Measurements from ENCODE around the gene AIF1L.

Gene AIF1L

GRCh38 chr9:131096269-131097125, at the start of gene AIF1L:
Gene AIF1L (plus strand): TSS chr9:131096531. CDS start chr9:131096630, 99 bp downstream.
- peak; percentile 38 for DNase-seq

GRCh38 chr9:131046581-131047202, 49.6 kb upstream of the AIF1L start:
- peak; percentile 71 for DNase-seq

- DNase-seq: no peak
These were observed 48.0 kb upstream of the AIF1L start for GRCh38 chr9:131048332-131048731.

- no peak for DNase-seq
These were observed 47.5 kb upstream of the AIF1L start for GRCh38 chr9:131048820-131049219.

- no peak for DNase-seq
These were observed 46.3 kb upstream of the AIF1L start for GRCh38 chr9:131049829-131050715.

GRCh38 chr9:131050831-131051230, 45.5 kb upstream of the AIF1L start:
- no peak for DNase-seq

- no peak for DNase-seq
These were observed 44.5 kb upstream of the AIF1L start for GRCh38 chr9:131051592-131052517.

- no peak for DNase-seq
These were observed 42.4 kb upstream of the AIF1L start for GRCh38 chr9:131053896-131054295.

- no peak for DNase-seq
These were observed 39.4 kb upstream of the AIF1L start for GRCh38 chr9:131056781-131057506.

- no peak for DNase-seq
These were observed 35.3 kb upstream of the AIF1L start for GRCh38 chr9:131060900-131061630.

GRCh38 chr9:131062969-131063368, 33.4 kb upstream of the AIF1L start:
- DNase-seq: no peak

GRCh38 chr9:131065599-131065998, 30.7 kb upstream of the AIF1L start:
- DNase-seq: no peak

- no peak for DNase-seq
These were observed 28.7 kb upstream of the AIF1L start for GRCh38 chr9:131067625-131068024.

- DNase-seq: no peak
These were observed 28.1 kb upstream of the AIF1L start for GRCh38 chr9:131068076-131068816.

- no peak for DNase-seq
These were observed 26.6 kb upstream of the AIF1L start for GRCh38 chr9:131069699-131070098.

- no peak for DNase-seq
These were observed 24.0 kb upstream of the AIF1L start for GRCh38 chr9:131072107-131072870.

- no peak for DNase-seq
These were observed 23.5 kb upstream of the AIF1L start for GRCh38 chr9:131072871-131073237.

- DNase-seq: no peak
These were observed 19.8 kb upstream of the AIF1L start for GRCh38 chr9:131076347-131077195.
